ENCODE results near the gene HMGA1.

- TF ChIP-seq TAF1 (IDR thresholded peaks at IDR 0.05; ENCODE audit: borderline replicate concordance, insufficient read depth, low read length) (no peak), POLR2AphosphoS5 (IDR thresholded peaks at IDR 0.05; ENCODE audit: low read depth, low read length) (no peak)
Measured at GRCh38 chr6:34227761-34228421, 8.8 kb upstream of the HMGA1 start.

Data from PFSK-1 (cell line).